Stimulated activated CD4-positive, alpha-beta T cell treated with anti-CD3 and anti-CD28 coated beads, Interleukin-12 subunit alpha, Interleukin-12 subunit beta, amount 100 ng/mL, for 48 hours (primary cell): ENCODE measurements around the gene CPLANE2.
A peak's percentile ranks its signal among the peaks of the same experiment; 100 is the strongest.
"Not testable (repeated sequence)": the region's sequence is repeated elsewhere in the genome, so short reads cannot be mapped to it uniquely, and the experiment has no call there.

Experiments
- DNase-seq, 3 donors: peaks; one replicate each; pipeline ENCODE4 v3.0.0-alpha.2; 2020; ENCODE audit warnings: low read depth in 2 of 3, low spot score in 1 of 3

Gene CPLANE2

DNA sequence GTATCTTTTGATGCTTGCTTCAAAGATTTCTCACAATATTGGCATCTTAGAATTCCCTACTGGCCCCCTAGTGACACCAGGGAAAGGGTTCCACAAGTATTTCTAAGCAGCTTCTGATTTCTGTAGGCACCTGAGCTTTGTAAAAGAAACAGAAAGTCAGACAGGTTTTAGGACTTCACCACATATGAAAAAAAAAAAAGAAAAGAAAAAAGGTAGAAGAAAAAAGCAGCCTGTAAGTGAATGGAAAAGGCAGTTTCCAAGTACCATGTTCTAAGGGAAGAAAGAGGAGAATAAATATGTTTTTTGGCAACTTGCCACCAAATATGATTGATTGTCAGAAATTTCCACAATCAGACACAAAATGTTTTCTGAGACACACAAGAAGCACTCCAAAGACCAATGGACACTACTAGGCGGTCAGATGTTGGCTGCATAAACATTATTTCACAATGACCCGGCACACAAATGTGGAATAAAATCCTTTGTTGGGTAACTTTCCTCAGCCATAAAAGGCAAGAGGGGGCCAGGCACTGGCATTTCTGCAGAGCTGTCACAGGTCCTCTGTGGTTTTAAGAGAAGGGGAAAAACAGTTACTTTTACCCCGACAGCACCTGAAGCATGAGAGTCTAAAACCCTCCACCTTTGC is 12.7 kb upstream of the CPLANE2 start:
- DNase-seq, result no peak

DNA sequence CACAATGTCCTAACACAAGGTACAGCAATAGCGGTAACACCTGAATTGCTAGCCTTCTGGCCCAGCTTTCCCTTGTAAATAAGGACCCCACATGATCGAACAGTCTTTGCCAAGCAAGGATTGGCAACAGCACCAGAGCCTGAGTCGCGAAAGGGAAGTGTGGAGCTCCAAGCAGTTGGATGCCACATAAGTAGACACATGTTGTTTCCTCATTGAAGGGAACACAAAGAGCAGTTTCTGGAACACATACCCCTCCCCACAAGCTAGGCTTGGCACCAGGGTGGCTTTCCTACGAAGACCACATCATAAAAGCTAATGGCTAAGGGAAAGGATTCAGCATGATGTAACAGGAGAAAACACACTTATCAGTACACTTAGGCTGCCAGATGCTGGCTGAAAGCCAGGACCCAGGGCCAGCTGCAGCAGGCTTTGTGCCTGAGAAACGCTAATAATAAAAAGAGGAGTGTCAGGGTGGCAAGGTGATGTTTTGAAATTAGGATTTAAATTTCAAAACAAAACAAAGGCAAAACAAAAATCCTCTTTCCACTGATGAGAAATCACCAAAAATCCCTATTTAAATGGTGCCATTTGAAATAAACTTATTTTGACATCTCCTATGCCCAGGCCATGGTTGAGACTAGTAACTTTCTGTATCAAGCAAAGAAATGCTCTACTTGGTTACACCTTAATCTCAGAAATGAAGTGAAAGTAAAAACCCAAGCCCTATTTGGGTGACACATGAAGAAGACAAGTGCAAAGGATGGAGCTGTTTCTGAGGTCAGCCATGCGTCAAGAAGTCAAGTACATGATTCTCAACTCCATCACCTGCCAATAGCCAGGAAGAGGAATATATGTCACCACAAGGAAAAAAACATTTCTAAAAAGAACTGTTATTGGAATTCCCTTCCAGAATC is 11.9 kb upstream of the CPLANE2 start:
- no peak for DNase-seq

DNA sequence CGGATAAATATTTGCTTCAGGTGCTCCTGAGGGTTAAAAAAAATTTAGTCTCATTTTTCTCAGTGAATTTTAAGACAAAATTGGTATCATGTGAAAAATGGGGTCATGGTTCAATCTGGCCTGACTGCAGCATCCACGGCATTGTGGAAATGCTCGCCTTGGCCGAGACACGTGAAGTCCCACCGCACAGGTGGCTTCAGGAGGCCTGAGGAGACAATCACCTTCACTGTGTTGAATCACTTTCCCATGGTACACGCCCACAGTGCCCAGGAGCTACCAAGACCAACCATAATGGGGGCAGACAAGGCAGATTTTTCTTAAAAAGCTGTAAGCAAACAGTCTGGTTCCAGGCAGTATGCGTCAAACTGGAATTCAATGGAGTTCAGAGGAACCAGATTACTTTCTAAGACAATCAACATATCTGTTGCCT is 11.0 kb upstream of the CPLANE2 start:
- DNase-seq, result no peak

DNA sequence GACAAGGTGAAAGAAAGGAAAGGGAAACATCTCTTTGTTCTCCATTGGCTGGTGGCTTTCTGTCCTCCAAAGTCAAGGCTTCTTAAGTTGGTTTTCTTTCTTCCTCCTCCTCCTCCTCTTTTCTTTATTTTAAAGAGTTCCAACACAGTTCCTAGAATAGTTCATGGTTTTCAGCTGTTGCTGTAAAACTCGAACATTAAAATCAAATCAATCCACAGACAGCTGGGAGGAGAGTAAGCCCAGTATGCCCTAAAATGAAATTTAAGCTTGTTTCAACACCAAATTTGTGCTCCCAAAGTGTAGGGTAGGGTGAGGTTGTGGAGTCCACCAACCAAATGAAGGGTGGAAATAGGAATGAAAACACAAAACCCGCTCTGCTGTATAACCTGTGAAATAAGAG is 10.5 kb upstream of the CPLANE2 start:
- DNase-seq, result no peak

DNA sequence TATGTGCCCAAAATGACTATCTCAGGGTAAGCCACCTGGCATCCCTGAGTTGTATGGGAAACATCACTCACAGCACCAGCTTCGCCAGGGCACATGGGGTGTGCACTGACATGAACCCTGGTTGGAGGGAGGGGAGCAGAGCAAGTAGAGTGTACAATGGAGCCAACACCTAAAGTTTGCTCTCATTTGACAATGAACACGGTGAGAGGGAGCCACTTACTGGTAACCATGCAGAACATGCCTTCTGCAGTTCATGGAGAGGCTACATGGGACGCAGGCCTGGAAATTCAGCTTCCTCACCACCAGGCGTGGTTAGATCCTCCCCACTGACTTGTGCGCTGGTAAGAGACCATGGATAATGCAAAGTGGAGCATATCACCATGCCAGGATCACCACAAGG is 10.0 kb upstream of the CPLANE2 start:
- no peak for DNase-seq

- DNase-seq, result not testable (repeated sequence)
These were observed 9.3 kb upstream of the CPLANE2 start for GRCh38 chr1:16246239-16246638.

DNA sequence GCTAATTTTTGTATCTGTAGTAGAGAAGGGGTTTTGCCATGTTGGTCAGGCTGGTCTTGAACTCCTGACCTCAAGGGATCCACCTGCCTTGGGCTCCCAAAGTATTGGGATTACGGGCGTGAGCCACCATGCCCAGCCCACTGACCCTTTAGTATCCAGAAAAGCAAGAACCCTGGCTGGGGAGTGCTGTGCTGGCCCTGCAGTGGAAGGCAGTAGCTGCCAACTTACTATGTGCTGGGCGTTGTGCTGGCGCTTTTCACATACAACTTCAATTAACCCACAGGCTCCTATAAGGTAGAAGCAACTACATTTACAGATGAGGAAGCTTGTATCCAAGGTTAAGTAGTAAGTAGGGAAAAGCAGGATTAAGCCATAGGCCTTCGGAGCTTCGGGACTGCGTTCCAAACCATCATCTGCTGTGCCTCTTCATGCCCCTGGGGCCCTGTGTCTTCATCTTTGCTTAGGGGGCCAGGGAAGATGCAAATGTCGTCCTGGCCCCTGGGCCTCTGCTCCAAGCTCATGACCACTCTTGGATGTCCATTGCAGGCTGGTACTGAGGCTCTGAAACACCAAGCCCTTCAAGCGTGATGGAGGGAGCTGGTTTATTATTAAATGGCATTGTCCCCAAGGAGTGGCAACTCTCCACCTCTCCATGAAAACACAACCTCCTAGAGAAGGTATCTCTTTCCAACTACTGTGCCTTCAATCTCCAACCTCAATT is 8.7 kb upstream of the CPLANE2 start:
- DNase-seq, result no peak

- DNase-seq, result no peak
These were observed 7.8 kb upstream of the CPLANE2 start for GRCh38 chr1:16244650-16245285.

GRCh38 chr1:16243936-16244649 is 7.1 kb upstream of the CPLANE2 start:
- peak; percentile 59 to 70 (median 60) for DNase-seq

DNA sequence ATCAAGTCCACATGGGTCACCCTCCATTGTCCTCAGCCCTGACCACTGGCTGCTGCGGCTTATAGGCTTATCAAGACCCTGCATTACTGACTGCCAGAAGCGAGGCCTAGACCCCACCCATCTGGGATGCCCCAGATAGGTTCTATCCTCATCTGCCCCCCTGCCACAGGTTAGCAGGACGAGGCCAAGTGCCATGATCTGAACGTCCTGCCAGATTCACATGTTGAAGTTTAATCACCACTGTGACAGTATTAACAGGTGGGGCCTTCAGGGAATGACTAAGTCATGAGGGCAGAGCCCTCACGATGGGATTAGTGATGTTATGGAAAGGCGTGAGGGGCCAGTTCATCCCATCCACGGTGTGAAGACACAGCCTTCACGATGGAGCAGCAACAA is 6.2 kb upstream of the CPLANE2 start:
- DNase-seq, result no peak

DNA sequence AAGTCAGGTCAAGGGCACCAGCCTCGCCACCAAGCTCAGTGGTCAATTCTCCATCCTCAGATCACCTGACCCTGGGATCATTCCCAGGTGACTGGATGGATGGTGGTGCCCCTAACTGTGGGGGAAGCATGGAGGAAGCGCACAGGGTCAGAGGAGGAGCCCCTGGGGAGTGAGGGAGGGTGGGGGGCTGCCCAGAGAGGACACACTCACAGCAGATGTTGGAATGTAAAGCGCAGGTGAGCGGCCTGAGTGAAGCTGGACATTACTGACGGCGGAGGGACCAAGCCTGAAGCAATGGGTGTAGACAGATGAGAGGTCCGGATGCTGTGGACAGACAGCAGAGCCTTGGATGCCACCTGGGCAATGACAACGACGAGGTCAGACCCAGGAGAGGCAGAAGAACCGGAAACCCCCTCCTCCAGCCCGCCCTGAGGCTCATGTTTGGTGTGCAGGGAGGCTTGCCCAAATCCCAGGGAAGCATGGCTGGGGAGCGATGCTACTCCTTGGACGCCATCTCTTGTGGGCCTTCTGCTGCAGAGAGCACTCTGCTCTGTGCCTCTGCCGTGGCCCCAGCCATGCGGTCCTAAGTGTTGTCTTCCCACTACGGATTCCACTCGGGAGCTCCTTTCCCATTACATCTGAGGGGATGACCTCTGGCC is 5.7 kb upstream of the CPLANE2 start:
- no peak for DNase-seq

- DNase-seq, result no peak
These were observed 4.3 kb upstream of the CPLANE2 start for GRCh38 chr1:16241221-16241708.

DNA sequence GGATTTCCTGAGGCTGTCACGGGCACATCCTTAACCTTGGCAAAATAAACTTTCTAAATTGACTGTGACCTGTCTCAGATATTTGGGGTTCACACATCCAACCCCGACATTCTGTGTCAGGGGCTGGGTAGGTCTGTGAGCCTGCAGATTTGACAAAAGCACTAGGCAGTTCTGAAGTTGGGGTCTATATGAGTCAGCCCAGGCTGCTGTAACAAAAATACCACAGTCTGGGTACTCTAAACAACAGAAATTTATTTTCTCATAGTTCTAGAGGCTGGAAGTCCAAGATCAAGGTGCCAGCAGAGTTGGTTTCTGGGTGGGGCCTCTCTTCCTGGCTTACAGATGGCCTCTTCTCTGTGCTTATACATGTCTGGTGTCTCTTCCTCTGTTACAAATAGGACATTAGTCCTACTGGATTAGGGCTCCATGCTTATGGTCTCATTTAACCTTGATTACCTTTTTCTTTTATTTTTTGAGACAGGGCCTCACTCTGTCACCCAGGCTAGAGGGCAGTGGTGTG is 3.0 kb upstream of the CPLANE2 start:
- no peak for DNase-seq

GRCh38 chr1:16237343-16237830 is 404 bp upstream of the CPLANE2 start:
- no peak for DNase-seq

GRCh38 chr1:16235944-16236510 is 956 bp downstream of the CPLANE2 start:
- peak; percentile 21 to 32 (median 32) for DNase-seq

- no peak for DNase-seq
These were observed 1.6 kb downstream of the CPLANE2 start for GRCh38 chr1:16235347-16235746.

DNA sequence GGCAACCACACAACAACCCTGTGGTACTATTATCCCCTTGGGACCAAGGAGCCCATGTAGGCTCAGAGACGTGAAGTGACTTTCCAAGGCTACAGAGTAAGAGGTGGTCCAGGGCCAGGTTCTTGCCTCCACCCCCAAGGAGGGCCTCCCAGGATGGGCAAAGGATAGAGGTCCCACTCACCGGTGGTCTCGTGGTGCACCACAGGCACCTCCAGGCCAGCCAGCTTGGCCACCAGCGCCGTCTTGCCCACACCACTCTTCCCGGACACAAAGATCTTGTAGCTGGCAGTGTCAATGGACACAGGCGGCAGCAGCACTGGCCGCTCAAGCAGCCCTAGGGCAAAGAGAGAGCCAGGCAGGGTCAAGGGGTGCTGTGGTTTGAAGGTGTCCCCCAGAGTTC is 3.6 kb downstream of the CPLANE2 start:
- no peak for DNase-seq

GRCh38 chr1:16232316-16232710 is 4.7 kb downstream of the CPLANE2 start:
- DNase-seq, result no peak
